Amniotic stem cell (primary cell): ENCODE results near the gene ME3.

Source experiments
- DNase-seq: peaks from one replicate; lab custom pipeline; 2025; lab: John Stamatoyannopoulos, UW

ME3 gene

GRCh38 chr11:86514453-86514852 is 158.0 kb downstream of the ME3 start:
- DNase-seq: no peak

DNA sequence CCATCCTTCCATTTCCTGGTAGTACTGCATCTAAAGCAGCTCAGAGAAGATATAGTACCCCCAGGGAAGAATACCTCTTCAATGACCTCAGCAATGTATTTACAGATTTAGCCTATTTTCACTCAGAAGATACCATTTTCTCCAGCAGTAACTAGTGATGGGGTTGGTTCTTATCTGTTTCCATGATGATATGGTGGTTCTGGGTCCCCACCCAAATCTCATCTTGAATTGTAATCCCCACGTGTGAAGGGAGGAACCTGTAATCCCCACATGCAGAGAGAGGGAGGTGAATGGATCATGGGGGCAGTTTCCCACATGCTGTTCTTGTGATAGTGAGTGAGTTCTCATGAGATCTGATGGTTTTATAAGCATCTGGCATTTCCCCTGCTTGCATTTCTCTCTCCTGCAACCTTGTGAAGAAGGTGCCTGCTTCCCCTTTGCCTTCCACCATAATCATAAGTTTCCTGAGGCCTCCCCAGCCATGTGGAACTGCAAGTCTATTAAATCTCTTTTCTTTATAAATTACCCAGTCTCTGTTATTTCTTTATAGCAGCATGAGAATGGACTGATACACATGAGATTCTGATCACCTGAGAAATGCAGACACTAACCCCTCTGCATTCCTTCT is 158.6 kb downstream of the ME3 start:
- DNase-seq: no peak

- no peak for DNase-seq
These were observed 159.3 kb downstream of the ME3 start for GRCh38 chr11:86513138-86513537.

DNA sequence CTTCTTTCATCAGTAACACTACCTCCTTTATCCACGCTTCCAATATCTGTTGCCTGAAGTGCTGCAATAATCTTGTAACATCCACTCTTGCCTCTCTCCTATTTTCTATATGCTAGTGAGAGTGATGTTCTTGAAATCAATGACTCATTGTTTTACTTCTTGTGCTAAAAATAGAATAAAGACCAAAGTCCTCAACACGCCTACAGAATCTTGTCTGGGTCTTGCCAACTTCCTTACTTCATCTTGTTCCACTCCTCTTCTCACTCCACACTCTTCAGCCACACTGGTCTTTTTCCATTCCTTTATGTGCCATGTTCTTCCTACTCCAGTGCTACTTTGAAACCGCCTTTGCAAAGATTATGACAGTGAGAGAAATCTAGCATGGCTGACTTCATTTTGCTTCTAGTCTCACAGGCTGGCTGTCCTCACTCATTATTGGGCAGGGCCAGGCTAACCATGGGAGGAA is 161.3 kb downstream of the ME3 start:
- DNase-seq: peak; percentile 27

DNA sequence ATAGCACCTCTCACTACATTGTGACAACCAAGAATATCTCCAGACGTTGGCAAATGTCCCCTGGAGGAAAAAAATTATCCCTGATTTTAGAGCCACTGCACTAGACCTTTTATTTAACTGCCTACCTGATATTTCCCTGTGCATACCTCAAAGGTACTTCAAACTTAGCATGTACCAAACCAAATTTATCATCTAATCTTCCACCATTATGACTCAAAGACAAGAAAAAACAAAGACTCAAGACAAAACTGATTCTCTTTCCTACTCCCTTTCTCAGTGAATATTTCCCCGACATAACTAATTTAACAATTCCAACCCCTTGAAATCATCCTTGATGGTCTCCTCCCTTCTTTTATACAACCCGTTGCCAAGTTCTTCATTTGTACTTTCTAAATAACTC is 161.7 kb downstream of the ME3 start:
- DNase-seq: no peak

DNA sequence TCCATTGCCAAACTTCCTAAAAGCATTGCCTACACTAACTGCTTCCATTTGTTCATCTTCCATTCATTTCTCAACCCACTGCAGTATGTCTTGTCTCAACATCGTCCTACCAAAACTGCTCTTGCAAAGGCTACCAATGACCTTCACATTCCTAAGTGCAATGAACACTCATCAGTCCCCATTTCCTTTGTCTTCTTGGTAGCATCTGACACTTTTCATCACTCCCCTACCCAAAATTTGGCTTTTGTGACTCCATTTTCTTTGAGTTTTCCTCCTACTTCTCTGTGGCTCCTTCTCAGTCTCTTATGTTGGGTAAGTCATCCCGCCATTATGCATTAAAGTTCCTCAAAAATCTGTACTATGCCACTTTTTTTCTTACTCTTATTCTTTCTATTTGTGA is 162.3 kb downstream of the ME3 start:
- DNase-seq: no peak

- no peak for DNase-seq
These were observed 162.8 kb downstream of the ME3 start for GRCh38 chr11:86509588-86509974.

- DNase-seq: no peak
These were observed 163.5 kb downstream of the ME3 start for GRCh38 chr11:86508604-86509587.

GRCh38 chr11:86507249-86507845 is 165.1 kb downstream of the ME3 start:
- DNase-seq: no peak

DNA sequence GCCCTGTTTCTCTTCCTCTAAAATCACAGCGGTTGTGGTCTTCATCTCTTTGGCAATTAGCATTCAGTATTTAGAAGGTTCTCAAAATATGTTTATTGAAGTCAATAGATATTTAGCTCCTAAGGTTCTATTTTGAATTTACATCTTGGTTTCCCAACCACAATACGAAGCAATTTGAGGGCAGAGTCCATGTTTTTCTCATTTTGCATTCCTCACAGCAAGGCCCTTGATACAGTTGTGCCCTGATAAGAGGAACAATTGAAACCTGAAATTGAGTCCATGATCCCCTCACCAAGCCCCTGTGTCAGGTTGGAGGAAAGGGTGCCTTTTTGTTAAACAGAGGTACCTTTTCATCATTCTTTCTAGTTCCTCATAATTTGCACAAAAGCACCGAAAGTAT is 166.2 kb downstream of the ME3 start:
- DNase-seq: no peak

- no peak for DNase-seq
These were observed 169.3 kb downstream of the ME3 start for GRCh38 chr11:86503131-86503530.

DNA sequence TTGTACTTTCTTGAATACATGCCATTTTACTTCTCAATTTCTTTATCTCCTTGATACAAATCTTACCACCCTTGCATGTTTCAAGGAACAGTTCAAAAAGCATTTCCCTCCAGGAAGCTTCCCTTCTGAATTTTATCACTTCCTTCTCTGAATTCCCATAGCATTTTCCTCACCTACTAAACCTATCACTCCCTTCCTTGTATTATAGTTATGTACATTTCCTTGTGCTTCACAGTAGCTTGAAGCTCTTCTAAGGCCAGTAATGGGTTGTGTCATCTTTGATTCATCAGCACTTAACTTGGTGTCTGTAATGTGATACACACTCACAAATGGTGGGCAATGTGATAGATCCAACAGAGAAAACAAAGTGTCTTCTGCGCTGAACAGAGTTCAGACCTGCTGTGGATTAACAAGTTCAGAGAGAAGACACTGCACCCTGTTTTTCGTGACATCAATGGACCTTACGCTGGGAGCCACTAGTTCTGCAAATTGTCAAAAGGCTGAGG is 170.2 kb downstream of the ME3 start:
- no peak for DNase-seq

DNA sequence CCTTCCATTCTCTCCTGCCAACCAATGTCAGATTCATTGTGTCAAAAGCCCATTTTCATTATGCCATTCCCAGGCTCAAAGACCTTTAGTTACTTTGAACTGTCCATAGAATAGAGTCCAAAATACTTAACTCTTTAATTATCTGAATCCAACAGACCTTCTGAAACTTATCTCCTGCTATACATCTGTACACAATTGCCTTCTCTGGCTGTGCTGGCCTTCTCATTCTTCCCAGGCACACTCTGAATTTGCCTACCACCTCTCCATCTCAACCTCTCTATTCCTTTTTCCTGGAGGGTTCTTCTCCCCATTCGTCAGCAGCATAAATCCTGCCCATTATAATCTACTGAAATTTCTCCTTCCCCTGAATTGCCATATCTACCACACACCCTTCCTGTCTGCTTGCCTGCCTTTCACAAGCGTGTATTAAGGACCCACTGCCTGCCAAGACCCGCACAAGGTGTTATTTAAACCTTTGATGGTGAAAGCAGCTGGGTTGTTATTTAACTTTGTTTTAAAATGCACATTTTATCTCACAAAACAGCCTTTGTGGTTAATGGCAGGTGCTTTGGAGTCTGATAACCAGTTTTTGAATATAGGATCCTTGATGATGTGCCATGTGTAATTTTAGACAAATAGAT is 171.8 kb downstream of the ME3 start:
- DNase-seq: no peak

DNA sequence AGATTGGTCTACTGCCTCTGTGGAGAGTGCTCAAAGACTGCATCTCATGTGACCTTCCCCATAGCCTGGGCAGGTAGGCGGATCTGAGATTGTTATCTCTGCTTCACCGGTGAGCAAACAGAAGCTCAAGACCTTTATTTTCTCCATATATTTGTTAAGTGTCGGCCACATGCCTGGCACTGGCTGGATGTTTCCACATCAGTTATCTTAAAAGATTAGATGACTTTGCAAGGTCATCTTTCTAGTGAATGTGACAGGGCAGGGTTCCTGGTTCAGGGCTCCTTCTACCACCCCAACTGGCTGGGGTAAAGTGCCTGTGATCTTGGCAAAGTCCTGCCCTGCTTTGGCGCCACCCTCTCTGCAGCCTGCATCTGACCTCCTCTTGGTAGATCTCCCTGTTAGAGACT is 172.7 kb downstream of the ME3 start:
- DNase-seq: no peak

DNA sequence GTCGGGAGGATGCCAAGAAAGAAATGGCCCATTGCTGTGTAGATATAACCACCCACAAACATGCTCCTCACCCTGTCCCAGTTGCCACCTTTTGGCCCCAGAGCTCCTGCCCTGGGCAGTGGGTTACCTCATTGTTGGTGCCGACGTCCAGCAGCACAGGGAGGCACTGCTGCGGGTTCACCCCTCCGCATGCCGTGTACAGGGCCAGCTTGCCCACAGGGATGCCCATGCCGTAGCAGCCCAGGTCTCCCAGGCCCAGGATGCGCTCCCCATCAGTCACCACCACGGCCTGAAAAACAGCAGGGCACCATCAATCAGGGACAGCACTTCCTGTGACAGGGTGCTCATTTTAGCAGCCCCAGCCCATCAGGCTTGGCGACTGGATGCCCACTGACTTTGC is 174.6 kb downstream of the ME3 start:
- DNase-seq: no peak

GRCh38 chr11:86497310-86497709 is 175.1 kb downstream of the ME3 start:
- no peak for DNase-seq

DNA sequence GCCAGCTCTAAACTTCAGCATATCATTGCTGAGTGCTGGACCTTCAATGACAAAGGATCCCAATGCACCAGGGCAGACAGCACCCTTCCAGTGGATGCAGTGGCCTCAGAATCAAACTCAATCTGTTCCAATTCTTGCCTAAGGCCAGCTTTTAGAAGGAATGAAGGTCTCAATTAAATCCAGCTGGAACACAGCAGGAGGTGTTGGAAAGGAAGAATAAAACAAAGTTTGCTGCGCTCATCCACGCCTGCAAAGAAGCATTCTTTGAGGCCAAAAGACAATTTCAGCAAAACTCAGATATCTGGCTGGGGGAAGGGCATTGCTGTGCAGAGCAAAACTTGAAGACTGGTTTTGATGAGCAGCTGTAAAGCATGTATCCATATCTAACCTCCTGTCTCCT is 177.1 kb downstream of the ME3 start:
- no peak for DNase-seq

- no peak for DNase-seq
These were observed 179.9 kb downstream of the ME3 start for GRCh38 chr11:86492370-86493010.

GRCh38 chr11:86491027-86491426 is 181.4 kb downstream of the ME3 start:
- DNase-seq: no peak

DNA sequence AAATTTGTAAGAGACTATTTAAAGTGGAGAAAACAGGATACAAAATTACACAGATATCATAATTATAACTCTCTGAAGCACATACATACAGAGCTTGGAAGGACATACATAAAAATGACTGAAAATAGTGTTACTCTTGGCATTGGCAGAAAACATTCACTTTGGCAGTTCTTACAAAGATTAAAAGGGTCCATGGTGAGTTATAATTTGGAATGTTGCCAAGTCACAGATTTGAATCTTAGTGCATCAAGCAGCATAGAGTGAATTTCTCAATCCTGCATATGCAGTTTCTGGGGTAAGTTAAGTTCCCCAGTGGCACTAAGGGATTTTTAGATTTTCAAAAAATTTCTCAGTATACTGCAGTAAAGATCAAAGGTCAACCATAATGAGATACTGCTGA is 181.8 kb downstream of the ME3 start:
- DNase-seq: no peak

GRCh38 chr11:86489442-86489841 is 183.0 kb downstream of the ME3 start:
- no peak for DNase-seq

DNA sequence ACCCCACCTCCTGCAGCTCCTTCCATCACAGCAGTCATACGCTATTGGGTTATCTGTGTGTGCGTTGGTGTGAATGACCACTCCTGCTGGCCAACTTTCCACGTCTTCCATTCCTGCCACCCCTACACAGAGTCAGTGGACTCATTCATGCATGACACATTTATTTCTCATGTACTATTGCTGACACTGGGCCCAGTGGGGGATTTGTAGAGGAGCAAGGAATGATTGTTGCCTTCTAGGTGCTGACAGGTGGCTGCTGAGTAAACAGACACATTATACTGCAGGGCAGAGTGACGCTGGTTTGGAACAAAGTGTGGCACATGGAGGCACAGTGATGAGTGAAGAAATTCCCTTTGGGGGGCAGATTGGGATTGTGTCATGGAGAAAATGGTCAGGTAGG is 183.9 kb downstream of the ME3 start:
- DNase-seq: no peak
